HL-60 (cell line): Measurements from ENCODE around the gene CEND1.

Source experiments
- DNase-seq, 2 experiments: peaks; one replicate each; pipeline ENCODE4 v3.0.0-alpha.2; 2010 to 2020; ENCODE audit warnings: low read depth in 1 of 2, low spot score in 1 of 2
- H3K27ac ChIP-seq: fragments of 250-450 bp; sonication (Bioruptor Pico); replicated peaks from 2 replicates; pipeline ENCODE4 v1.5.1; 2020; ENCODE audit warnings: mild to moderate bottlenecking, moderate library complexity
- H3K27me3 ChIP-seq: fragments of 250-450 bp; sonication (Bioruptor Pico); 2 replicates; pipeline ENCODE4 v1.5.1; 2021; ENCODE audit warnings: mild to moderate bottlenecking, moderate library complexity; ENCODE audit not compliant: insufficient read depth, poor library complexity, severe bottlenecking
- H3K4me3 ChIP-seq: replicated peaks from 2 replicates; pipeline ENCODE4 v1.5.1; 2011; ENCODE audit warnings: mild to moderate bottlenecking, control low read depth, low read length; ENCODE audit not compliant: insufficient read depth
- CTCF ChIP-seq: IDR thresholded peaks from one replicate; pipeline ENCODE4 v1.5.1; 2011; ENCODE audit warnings: low read length, control low read depth, inconsistent platforms; ENCODE audit not compliant: insufficient read depth
- GABPA ChIP-seq: IDR thresholded peaks from 2 replicates; pipeline ENCODE4 v1.6.1; 2012; ENCODE audit warnings: low read depth
- POLR2AphosphoS5 ChIP-seq: IDR thresholded peaks from 2 replicates; pipeline ENCODE4 v1.6.1; 2012; ENCODE audit warnings: low read depth
- REST ChIP-seq: IDR thresholded peaks from 2 replicates; pipeline ENCODE4 v1.6.1; 2012; ENCODE audit warnings: low read depth; ENCODE audit not compliant: insufficient replicate concordance
- SPI1 ChIP-seq: IDR thresholded peaks from 2 replicates; pipeline ENCODE4 v1.6.1; 2012; ENCODE audit warnings: low read depth, mild to moderate bottlenecking, borderline replicate concordance

The CEND1 gene

GRCh38 chr11:765025-765801, 24.7 kb downstream of the CEND1 start:
- Histone ChIP-seq H3K4me3 (no peak overlapping the region), H3K27me3 (no peaks in the 10 kb centered on the region), H3K27ac (0 out of 2 replicates have a peak overlapping the region, but pooled peaks have one; percentile 4)
- TF ChIP-seq POLR2AphosphoS5 (peak; percentile 94), CTCF (peak; percentile 29), REST (no peak)
- peak; percentile 70 to 81 for DNase-seq

GRCh38 chr11:764322-765024, 25.4 kb downstream of the CEND1 start:
- no peak overlapping the region for H3K27ac ChIP-seq
- TF ChIP-seq GABPA, result no peak
- TF ChIP-seq REST, result no peak
- no peak for TF ChIP-seq CTCF
- H3K4me3 ChIP-seq, result no peak overlapping the region
- no peak for DNase-seq
- H3K27me3 ChIP-seq, result no peaks in the 10 kb centered on the region

- DNase-seq, result no peak
- Histone ChIP-seq H3K27ac (no peak overlapping the region), H3K4me3 (no peak overlapping the region), H3K27me3 (no peaks in the 10 kb centered on the region)
- TF ChIP-seq REST, result no peak
- peak; percentile 48; the same call in 1 of the 2 replicates for TF ChIP-seq POLR2AphosphoS5
- no peak for TF ChIP-seq CTCF
- no peak for TF ChIP-seq SPI1
Measured at GRCh38 chr11:763549-764321, 26.2 kb downstream of the CEND1 start.
